HepG2 (cell line): ENCODE measurements around the gene PARK7. TPM values are rescaled to one million over a fixed set of nuclear protein-coding genes. Genes with fewer than 3 reads are reported as not detected.
A peak's percentile ranks its signal among the peaks of the same experiment; 100 is the strongest.

Experiments
- ATAC-seq: fragments of 200-7000 bp; cut with Tn5 transposase; 3 replicates; pipeline ENCODE4 v1.9.1; 2020; ENCODE audit warnings: mild to moderate bottlenecking, moderate library complexity
- BruUV-seq: library from RNA; stranded (reverse); fragments of 400-500 nt; replicated peaks from 2 replicates; lab custom pipeline; 2021; lab: Mats Ljungman, UMichigan
- CTCF ChIA-PET: fragments of 300-600 bp; formaldehyde crosslinking; extraction: SDS; loops from one replicate; lab custom pipeline; 2021; ENCODE audit warnings: low total read pairs, inconsistent platforms, low intra/inter-chr PET ratio; lab: Yijun Ruan, JAX
- POLR2A ChIA-PET: fragments of 350-600 bp; sonication (Branson Sonifier 250); formaldehyde crosslinking; loops from one replicate; lab custom pipeline; 2020; ENCODE audit warnings: antibody characterized with exemption, inconsistent platforms; lab: Yijun Ruan, JAX
- DNase-seq: peaks from one replicate; pipeline ENCODE4 v3.0.0-alpha.2; 2015; ENCODE audit warnings: low spot score
- FAIRE-seq: peaks from 3 replicates; lab custom pipeline; 2011; peaks lifted over from hg19 to GRCh38; lab: Jason Lieb, UNC
- H2AFZ ChIP-seq: one replicate; pipeline ENCODE4 v1.6.1; 2011; ENCODE audit warnings: low read length, inconsistent platforms
- H3K27ac ChIP-seq: fragments of 300-600 bp; 3 replicates; pipeline ENCODE4 v1.8.0; 2011; ENCODE audit warnings: mixed run types, mild to moderate bottlenecking, mixed read lengths, low read length, inconsistent platforms; ENCODE audit not compliant: insufficient read depth; ENCODE audit errors: extremely low read length
- H3K27me3 ChIP-seq, 2 experiments: fragments of 200-600 bp in 1 of 2; 2 replicates in 1 of 2; 3 replicates in 1 of 2; pipeline versions ENCODE4 v1.6.0 to v1.8.0; 2011; ENCODE audit warnings: low read length in 2 of 2, mild to moderate bottlenecking in 2 of 2, moderate library complexity in 2 of 2, inconsistent platforms in 1 of 2; ENCODE audit not compliant: insufficient read depth in 2 of 2, control insufficient read depth in 1 of 2
- H3K36me3 ChIP-seq, 2 experiments: fragments of 200-600 bp in 1 of 2; replicated peaks in 1 of 2; 2 replicates in 1 of 2; 3 replicates in 1 of 2; pipeline versions ENCODE4 v1.5.1 to v1.8.0; 2011; ENCODE audit warnings: low read length in 2 of 2, inconsistent platforms in 1 of 2; ENCODE audit not compliant: insufficient read depth in 2 of 2, control insufficient read depth in 1 of 2
- H3K4me1 ChIP-seq: 2 replicates; pipeline ENCODE4 v1.5.1; 2012; ENCODE audit warnings: low read length, inconsistent platforms; ENCODE audit not compliant: insufficient read depth
- H3K4me2 ChIP-seq: 2 replicates; pipeline ENCODE4 v1.6.0; 2011; ENCODE audit warnings: low read depth, low read length, inconsistent platforms
- H3K4me3 ChIP-seq, 3 experiments: fragments of 200-600 bp in 1 of 3; sonication (generic), shearing (Covaris generic) in 1 of 3; replicated peaks in 1 of 3; 2 replicates each; pipeline ENCODE4 v1.5.1; 2011 to 2016; ENCODE audit warnings: low read length in 3 of 3, inconsistent platforms in 2 of 3, low read depth in 2 of 3, mild to moderate bottlenecking in 2 of 3, control low read depth in 1 of 3, mixed read lengths in 1 of 3; ENCODE audit not compliant: insufficient read depth in 1 of 3
- H3K79me2 ChIP-seq: one replicate; pipeline ENCODE4 v1.6.1; 2011; ENCODE audit warnings: low read length, inconsistent platforms; ENCODE audit not compliant: insufficient read depth
- H3K9ac ChIP-seq: 2 replicates; pipeline ENCODE4 v1.6.0; 2011; ENCODE audit warnings: mild to moderate bottlenecking, low read depth, low read length, inconsistent platforms; ENCODE audit not compliant: insufficient read depth
- H3K9me3 ChIP-seq: 2 replicates; pipeline ENCODE4 v1.5.1; 2012; ENCODE audit warnings: mild to moderate bottlenecking, low read length
- H4K20me1 ChIP-seq: 2 replicates; pipeline ENCODE4 v1.6.0; 2011; ENCODE audit warnings: inconsistent platforms, mild to moderate bottlenecking, low read length, moderate library complexity; ENCODE audit not compliant: insufficient read depth
- IRF1 ChIP-seq: sonication (generic); formaldehyde crosslinking; IDR thresholded peaks from 2 replicates; pipeline ENCODE4 v1.4.0; 2020; ENCODE audit warnings: low read depth, mild to moderate bottlenecking, missing genetic modification reagents
- PAWR ChIP-seq: sonication (generic); formaldehyde crosslinking; IDR thresholded peaks from 2 replicates; pipeline ENCODE4 v1.4.0; 2020; ENCODE audit warnings: missing genetic modification reagents, mild to moderate bottlenecking, borderline replicate concordance
- TRIM24 ChIP-seq: sonication (generic); formaldehyde crosslinking; IDR thresholded peaks from 2 replicates; pipeline ENCODE4 v1.8.0; 2022; ENCODE audit warnings: mild to moderate bottlenecking, missing genetic modification reagents
- ZMYM2 ChIP-seq: sonication (generic); formaldehyde crosslinking; IDR thresholded peaks from 2 replicates; pipeline ENCODE4 v1.8.0; 2022; ENCODE audit warnings: mild to moderate bottlenecking, missing genetic modification reagents
- ZNF207 ChIP-seq: fragments of 450-650 bp; IDR thresholded peaks from 2 replicates; pipeline ENCODE4 v1.6.1; 2016; ENCODE audit warnings: antibody characterized with exemption, borderline replicate concordance
- ZNF276 ChIP-seq: sonication (generic); formaldehyde crosslinking; IDR thresholded peaks from 2 replicates; pipeline ENCODE4 v1.4.0; 2020; ENCODE audit warnings: mild to moderate bottlenecking, low read depth, missing genetic modification reagents
- ZNF280D ChIP-seq: sonication (generic); formaldehyde crosslinking; IDR thresholded peaks from 2 replicates; pipeline ENCODE4 v1.5.1; 2020; ENCODE audit warnings: mild to moderate bottlenecking, missing genetic modification reagents
- ZNF761 ChIP-seq: sonication (generic); formaldehyde crosslinking; conservative IDR thresholded peaks from 2 replicates; pipeline ENCODE4 v1.4.0; 2020; ENCODE audit warnings: mild to moderate bottlenecking, missing genetic modification reagents
- WGBS: methylation state at CpG from one replicate; pipeline ENCODE4 v1.1.6; 2017; ENCODE audit warnings: low lambda C conversion rate; 5-methylcytosine and 5-hydroxymethylcytosine counted together
- in situ Hi-C: cut with HindIII; loops from 2 replicates; pipeline ENCODE4 v1.10.0; 2017; ENCODE audit warnings: low pct_unique_long_range_greater_than_20kb; ENCODE audit not compliant: extremely low pct_ligation_motif_present
- intact Hi-C: fragments of 100-400 bp; cut with micrococcal nuclease; formaldehyde crosslinking; loops from one replicate; pipeline ENCODE4 v1.10.0; 2022; ENCODE audit not compliant: unreplicated experiment
- polyA plus RNA-seq, 8 experiments: library from polyadenylated mRNA; depleted of rRNA in 3 of 8; stranded (reverse) in 7 of 8; unstranded in 1 of 8; fragments of >200 nt; fragmentation: Illumina TruSeq in 4 of 8; extraction: Trizol in 4 of 8; gene quantifications; 2 replicates each; pipeline versions ENCODE4 v1.2.1 to v1.2.3, GENCODE V29; 2011 to 2016; ENCODE audit warnings: low read depth in 4 of 8, missing spikeins in 1 of 8, mixed read lengths in 1 of 8; ENCODE audit not compliant: insufficient read depth in 1 of 8
- total RNA-seq, 5 experiments: library from RNA; depleted of rRNA; stranded (reverse); fragments of >200 nt; fragmentation: Illumina TruSeq; extraction: Trizol; gene quantifications; 2 replicates each; pipeline ENCODE4 v1.2.3, GENCODE V29; 2016; ENCODE audit warnings: low read depth in 1 of 5
- TF ChIP-seq, protein P1 (sequence below): sonication (generic); formaldehyde crosslinking; conservative IDR thresholded peaks from 2 replicates; pipeline ENCODE4 v1.4.0; 2020; ENCODE audit warnings: mild to moderate bottlenecking, missing genetic modification reagents, moderate library complexity
- TF ChIP-seq, protein P2 (sequence below): fragments of 450-650 bp; IDR thresholded peaks from 2 replicates; pipeline ENCODE4 v1.6.1; 2017

PARK7 gene
- total and polyA plus RNA-seq, 2 of the 13 experiments (the other 11 are each of a cell fraction or from before 2014, with no cell fraction given): 212 to 296 TPM

GRCh38 chr1:7964476-7964875, 3.0 kb downstream of the PARK7 start:
- peaks cover 10 to 44% of the 10 kb centered on the region in 2 experiments for H3K36me3 ChIP-seq
- no peak overlapping the region for H2AFZ ChIP-seq
- CTCF ChIA-PET: no interaction called here

More at GRCh38 chr1:7964476-7964875, 3.0 kb downstream of the PARK7 start:
- ATAC-seq (no peak), FAIRE-seq (no peak), DNase-seq (no peak)
- BruUV-seq: TSS peak; percentile 3
- intact Hi-C loops (no loop called here), in situ Hi-C loops (no loop called here)
- Histone ChIP-seq H3K9ac (no peak overlapping the region), H3K79me2 (peaks cover 62% of the 10 kb centered on the region), H3K4me1 (peaks cover 63% of the 10 kb centered on the region), H3K27me3 (no peaks in the 10 kb centered on the region), H3K27ac (no peak overlapping the region), H3K4me3 (no peak overlapping the region), H4K20me1 (no peaks in the 10 kb centered on the region), H3K9me3 (no peaks in the 10 kb centered on the region), H3K4me2 (no peak overlapping the region)
- TF ChIP-seq, protein P1, sequence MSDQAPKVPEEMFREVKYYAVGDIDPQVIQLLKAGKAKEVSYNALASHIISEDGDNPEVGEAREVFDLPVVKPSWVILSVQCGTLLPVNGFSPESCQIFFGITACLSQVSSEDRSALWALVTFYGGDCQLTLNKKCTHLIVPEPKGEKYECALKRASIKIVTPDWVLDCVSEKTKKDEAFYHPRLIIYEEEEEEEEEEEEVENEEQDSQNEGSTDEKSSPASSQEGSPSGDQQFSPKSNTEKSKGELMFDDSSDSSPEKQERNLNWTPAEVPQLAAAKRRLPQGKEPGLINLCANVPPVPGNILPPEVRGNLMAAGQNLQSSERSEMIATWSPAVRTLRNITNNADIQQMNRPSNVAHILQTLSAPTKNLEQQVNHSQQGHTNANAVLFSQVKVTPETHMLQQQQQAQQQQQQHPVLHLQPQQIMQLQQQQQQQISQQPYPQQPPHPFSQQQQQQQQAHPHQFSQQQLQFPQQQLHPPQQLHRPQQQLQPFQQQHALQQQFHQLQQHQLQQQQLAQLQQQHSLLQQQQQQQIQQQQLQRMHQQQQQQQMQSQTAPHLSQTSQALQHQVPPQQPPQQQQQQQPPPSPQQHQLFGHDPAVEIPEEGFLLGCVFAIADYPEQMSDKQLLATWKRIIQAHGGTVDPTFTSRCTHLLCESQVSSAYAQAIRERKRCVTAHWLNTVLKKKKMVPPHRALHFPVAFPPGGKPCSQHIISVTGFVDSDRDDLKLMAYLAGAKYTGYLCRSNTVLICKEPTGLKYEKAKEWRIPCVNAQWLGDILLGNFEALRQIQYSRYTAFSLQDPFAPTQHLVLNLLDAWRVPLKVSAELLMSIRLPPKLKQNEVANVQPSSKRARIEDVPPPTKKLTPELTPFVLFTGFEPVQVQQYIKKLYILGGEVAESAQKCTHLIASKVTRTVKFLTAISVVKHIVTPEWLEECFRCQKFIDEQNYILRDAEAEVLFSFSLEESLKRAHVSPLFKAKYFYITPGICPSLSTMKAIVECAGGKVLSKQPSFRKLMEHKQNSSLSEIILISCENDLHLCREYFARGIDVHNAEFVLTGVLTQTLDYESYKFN (CRISPR knock-in tag): no peak
- TF ChIP-seq, protein P2, sequence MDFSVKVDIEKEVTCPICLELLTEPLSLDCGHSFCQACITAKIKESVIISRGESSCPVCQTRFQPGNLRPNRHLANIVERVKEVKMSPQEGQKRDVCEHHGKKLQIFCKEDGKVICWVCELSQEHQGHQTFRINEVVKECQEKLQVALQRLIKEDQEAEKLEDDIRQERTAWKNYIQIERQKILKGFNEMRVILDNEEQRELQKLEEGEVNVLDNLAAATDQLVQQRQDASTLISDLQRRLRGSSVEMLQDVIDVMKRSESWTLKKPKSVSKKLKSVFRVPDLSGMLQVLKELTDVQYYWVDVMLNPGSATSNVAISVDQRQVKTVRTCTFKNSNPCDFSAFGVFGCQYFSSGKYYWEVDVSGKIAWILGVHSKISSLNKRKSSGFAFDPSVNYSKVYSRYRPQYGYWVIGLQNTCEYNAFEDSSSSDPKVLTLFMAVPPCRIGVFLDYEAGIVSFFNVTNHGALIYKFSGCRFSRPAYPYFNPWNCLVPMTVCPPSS: no peak
- TF ChIP-seq IRF1 (CRISPR knock-in tag) (no peak), PAWR (CRISPR knock-in tag) (no peak), TRIM24 (CRISPR knock-in tag) (no peak), ZNF280D (CRISPR knock-in tag) (no peak), ZNF761 (CRISPR knock-in tag) (no peak), ZMYM2 (no peak), ZNF276 (no peak), ZNF207 (no peak)
- POLR2A ChIA-PET: no interaction called here
- WGBS: 98% methylated on average over 3 of the region's 3 CpGs
